DOHH2 (cell line): ENCODE results near the gene TFDP1.

ENCODE experiments used
- EZH2phosphoT487 ChIP-seq: fragments of 200-600 bp; sonication (generic); IDR thresholded peaks from 2 replicates; pipeline ENCODE4 v1.6.1; 2017; ENCODE audit warnings: borderline replicate concordance, mild to moderate bottlenecking, antibody characterized with exemption, low read length, moderate library complexity, mixed read lengths
- TF ChIP-seq, protein P1 (sequence below): fragments of 200-600 bp; sonication (generic); IDR thresholded peaks from one replicate; pipeline ENCODE4 v1.5.1; 2014; ENCODE audit warnings: antibody characterized with exemption, mild to moderate bottlenecking, low read depth, low read length; ENCODE audit not compliant: poor library complexity, severe bottlenecking

DNA sequence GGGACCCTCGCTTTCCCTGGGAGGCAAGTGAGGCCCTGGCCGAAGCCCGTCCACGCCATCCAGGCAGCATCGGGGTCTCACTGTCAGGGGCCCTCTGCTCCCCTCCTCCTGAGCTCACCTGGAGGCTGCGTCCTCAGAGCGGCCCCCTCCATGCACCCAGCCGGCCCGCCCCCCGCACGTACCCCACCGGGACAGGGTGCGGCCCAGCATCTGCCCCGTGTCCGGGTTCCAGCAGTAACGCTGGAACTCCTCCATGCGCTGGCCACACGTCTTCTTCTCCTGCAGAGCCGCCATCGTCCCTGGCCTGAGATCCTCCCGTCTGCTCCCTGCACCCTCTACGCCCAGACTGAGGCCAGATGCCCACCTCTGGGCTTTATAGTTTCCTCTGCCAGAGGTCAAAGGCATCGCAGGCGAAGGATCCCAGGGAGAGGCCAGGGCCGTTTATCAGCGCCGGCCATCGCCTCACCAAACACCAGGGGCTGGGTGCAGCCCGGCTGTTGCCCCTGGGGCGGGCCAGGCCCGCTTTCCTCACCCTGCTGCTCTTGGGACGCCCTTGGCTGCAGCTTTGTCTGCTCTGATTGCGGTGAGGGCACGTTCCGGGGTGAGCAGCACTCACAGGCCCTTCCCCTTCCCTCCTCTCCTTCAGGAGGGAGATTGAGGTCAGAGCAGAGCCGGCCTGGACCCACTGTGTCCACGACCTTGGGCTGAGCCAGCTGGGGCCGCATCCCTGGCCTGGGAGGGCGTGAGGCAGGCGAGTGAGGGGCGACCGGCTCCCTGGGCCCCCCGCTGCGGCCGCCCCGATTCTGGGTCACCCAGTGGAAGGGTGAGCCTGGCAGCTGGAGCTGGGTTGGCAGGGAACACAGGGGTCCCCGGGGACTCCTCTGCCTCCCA, 73.5 kb downstream of the TFDP1 start, which contains the start of gene ATP4B:
- no peak for TF ChIP-seq EZH2phosphoT487
- TF ChIP-seq, protein P1, sequence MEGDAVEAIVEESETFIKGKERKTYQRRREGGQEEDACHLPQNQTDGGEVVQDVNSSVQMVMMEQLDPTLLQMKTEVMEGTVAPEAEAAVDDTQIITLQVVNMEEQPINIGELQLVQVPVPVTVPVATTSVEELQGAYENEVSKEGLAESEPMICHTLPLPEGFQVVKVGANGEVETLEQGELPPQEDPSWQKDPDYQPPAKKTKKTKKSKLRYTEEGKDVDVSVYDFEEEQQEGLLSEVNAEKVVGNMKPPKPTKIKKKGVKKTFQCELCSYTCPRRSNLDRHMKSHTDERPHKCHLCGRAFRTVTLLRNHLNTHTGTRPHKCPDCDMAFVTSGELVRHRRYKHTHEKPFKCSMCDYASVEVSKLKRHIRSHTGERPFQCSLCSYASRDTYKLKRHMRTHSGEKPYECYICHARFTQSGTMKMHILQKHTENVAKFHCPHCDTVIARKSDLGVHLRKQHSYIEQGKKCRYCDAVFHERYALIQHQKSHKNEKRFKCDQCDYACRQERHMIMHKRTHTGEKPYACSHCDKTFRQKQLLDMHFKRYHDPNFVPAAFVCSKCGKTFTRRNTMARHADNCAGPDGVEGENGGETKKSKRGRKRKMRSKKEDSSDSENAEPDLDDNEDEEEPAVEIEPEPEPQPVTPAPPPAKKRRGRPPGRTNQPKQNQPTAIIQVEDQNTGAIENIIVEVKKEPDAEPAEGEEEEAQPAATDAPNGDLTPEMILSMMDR: no peak
